Dermis microvascular lymphatic vessel endothelial cell (primary cell): ENCODE measurements around the gene TRPV5. TPM values are rescaled to one million over a fixed set of nuclear protein-coding genes. Genes with fewer than 3 reads are reported as not detected.
"Not testable (repeated sequence)": the region's sequence is repeated elsewhere in the genome, so short reads cannot be mapped to it uniquely, and the experiment has no call there.

Source experiments
- DNase-seq, 2 donors: peaks; one replicate each; pipeline versions ENCODE4 v3.0.0 to v3.0.0-alpha.2; 2010; ENCODE audit warnings: low read depth in 2 of 2
- total RNA-seq: library from RNA; depleted of rRNA; stranded (reverse); fragments of >200 nt; gene quantifications from 2 replicates; pipeline ENCODE4 v1.2.1, GENCODE V29; 2014

The TRPV5 gene
- total RNA-seq = not detected in 2 replicates

DNA sequence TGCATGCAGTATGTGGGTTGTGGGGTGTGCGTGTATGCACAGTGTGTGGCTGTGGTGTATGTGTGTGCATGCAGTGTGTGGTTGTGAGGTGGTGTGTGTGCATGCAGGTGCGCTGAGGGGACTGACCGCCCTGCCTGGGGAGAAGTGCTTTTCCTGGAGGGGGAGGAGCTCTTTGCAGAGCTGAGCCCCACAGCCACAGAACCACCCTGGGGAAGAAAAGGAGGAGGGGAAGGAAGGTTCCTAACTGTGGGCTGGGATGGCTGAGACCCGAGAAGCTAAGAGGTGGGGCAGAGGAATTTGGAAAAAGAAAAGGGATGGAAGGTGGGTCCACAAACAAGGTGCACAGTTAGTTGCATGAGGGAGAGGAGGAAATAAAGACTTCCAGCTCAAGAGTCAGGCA lies at the start of gene TRPV5:
TSS of gene TRPV5 (minus strand) at position 123 of the 400 bp plus-strand sequence. CDS start 287 bp downstream, outside the sequence.
- no peak for DNase-seq

DNA sequence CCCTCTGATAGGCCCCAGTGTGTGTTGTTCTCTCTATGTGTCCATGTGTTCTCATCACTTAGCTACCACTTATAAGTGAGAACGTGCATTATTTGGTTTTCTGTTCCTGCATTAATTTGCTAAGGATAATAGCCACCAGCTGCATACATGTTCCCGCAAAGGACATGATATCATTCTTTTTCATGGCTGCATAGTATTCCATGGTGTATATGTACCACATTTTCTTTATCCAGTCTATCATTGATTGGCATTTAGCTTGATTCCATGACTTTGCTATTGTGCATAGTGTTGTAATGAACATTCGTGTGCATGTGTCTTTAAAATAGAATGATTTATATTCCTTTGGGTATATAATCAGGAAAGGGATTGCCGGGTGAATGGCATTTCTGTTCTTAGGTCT lies 44.9 kb upstream of the TRPV5 start:
- not testable (repeated sequence) for DNase-seq

- no peak for DNase-seq
Observed at GRCh38 chr7:142974626-142975025, 41.1 kb upstream of the TRPV5 start.

GRCh38 chr7:142969183-142969582 lies 35.6 kb upstream of the TRPV5 start:
- DNase-seq = no peak

GRCh38 chr7:142968229-142968628 lies 34.7 kb upstream of the TRPV5 start:
- no peak for DNase-seq

DNA sequence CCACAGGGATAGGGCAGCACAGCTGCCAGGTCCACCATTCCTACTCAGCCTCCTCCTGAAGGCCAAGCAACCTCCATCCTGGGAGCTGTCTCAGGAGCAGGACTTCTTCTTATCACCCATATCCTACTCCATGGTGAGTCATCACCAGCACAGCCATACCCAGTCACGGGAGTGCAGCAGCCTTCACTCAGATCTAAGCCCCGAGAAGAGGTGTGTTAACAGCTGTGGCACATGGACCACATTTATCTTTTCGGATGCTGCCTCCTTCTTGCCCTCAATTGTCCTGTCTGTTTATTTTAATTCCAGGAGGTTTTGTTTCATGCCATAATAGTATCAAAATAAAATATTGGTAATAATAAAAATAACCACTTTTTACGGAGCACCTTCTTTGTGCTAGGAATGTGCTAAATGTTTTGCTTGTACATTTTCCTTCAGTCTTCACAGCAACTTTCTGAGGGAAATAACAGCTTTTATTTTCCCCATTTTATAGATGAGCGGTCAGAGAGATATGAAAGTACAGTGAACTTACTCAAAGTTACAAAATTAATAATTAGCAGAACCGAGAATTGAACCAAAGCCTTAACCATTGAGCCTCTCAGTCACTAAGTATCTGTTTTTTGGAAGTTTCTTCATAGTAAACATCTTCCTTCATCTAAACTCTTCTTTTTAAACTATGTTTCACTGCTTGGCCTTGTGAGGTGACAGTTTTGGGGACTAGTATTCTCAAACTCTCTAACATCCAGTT lies 31.1 kb upstream of the TRPV5 start:
- no peak for DNase-seq

- DNase-seq = no peak
Observed at GRCh38 chr7:142963993-142964392, 30.4 kb upstream of the TRPV5 start.

GRCh38 chr7:142962991-142963390 lies 29.4 kb upstream of the TRPV5 start:
- DNase-seq = no peak

GRCh38 chr7:142961973-142962926 lies 28.7 kb upstream of the TRPV5 start, which contains the start of gene KEL:
TSS of gene KEL (minus strand) at chr7:142962363. CDS start at chr7:142962206, 157 bp downstream.
- no peak for DNase-seq

GRCh38 chr7:142961595-142961972 lies 28.0 kb upstream of the TRPV5 start:
- no peak for DNase-seq

DNA sequence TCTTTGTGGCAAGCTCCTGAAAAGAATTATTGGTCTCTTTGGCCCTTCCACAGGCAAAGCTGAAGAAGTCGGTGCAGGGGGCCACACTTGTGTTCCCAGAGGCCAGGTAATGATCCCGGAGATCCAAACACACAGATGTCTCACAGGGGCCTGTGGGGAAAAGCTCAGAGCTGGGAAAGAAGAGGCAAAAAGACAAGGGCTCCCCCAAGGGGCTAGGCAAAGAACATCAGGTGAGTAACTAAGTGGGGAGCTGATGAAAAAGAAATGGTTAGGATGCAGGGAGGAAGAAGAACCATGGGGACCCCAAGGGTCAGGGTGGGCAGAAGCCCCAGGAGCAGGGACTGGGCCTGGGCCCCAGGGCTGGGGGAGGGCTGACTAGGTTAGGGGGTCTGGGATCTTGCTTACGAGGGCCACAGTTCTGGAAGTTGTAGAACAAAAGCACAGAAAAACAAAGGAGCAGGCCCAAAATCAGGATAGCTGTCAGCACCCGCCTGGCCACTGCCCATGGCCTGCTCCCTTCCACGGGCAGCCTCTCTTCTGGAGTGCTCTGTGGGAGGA lies 27.5 kb upstream of the TRPV5 start:
- DNase-seq = no peak

GRCh38 chr7:142959202-142959601 lies 25.7 kb upstream of the TRPV5 start:
- no peak for DNase-seq

GRCh38 chr7:142957723-142958122 lies 24.2 kb upstream of the TRPV5 start:
- no peak for DNase-seq

GRCh38 chr7:142956951-142957623 lies 23.5 kb upstream of the TRPV5 start:
- DNase-seq = no peak

DNA sequence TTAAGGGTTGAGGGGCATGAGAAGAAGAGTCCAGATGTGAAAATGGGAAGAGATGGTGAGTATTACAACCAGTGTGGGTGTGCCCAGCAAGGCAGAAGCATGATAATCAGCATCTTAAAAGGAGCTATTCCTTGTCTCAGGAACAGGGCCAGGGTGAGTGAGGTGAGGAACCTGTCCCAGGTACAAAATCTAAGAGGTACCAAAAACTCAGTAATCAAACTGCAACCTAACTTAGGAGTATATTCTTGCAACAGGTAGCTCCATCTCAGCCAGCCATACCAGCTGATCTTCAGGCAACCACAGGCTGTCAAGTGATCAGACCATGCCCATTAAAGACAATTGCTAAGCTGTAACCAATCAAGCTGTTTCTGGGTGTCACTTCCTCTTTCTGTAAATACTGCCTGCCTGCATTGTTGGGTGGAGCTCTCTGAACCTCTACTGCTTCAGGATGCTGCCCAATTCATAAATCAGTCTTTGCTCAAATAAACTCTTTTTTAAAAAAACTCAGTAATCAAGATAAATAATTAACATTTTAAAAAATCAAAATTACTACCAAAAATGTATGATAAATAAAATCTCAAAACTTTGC lies 21.2 kb upstream of the TRPV5 start:
- no peak for DNase-seq

DNA sequence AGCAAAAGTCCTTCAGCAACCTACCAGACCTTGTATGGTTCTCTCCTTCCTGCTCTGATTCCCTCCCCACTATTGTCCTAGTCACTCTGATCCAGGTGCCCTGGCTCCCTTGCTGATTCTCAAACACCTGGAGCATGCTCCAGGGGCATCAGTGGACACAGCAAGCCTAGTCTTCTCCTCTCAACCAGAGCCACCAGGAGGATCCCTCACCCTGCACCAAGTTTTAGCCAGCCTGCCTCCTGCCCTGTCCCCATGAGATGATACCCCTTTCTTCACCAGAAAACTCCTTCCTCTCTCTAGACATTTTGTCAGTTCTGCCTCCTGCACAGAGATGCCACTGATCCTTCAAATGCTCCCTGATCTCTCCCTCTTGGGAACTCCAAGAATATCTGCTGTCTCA lies 16.7 kb upstream of the TRPV5 start:
- no peak for DNase-seq

- no peak for DNase-seq
Observed at GRCh38 chr7:142948603-142949002, 15.1 kb upstream of the TRPV5 start.

DNA sequence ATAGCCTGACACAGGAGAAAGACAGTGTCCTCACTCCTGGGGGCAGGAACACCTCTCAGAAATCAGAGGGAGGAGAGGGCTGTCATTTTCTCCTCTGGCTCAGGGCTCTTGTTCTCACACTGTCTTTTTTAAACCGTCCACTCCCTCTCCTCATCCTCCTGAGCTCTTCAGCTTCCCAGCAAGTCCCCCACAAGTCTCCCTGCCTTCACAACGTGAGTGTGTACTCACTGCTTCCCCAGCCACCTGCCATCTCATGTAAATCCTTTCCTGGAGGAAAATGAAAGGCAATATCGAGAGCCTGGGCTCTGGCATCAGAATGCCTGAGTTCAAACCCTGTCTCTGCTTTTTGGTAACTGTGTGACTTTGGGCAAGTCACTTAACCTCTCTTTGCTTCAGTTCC lies 11.5 kb upstream of the TRPV5 start:
- no peak for DNase-seq

DNA sequence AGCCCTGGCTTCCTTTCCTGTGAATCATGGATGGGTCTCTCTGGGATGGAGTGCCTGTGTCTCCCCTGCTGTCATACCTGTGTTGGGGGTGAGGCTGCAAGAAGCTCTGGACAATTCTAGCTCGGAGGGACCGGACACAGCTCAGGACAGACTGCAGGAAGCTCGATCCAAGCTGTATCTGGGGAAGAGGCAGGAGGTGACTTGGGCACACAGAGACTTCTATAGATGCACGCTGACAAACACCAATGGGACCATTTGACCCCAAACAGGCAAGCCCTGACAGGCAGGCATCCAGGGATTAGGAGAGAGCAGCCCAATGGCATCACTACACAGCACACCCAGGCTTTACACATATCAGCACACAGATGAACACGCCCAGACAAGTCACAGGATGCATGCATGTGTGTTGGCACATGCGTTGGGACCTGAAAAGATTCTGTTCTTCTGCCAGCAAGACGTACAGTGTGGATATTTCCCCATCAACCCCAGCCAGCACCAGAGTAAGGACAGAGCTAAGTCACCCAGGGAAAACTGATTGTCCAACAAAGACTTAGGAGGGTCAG lies 10.2 kb upstream of the TRPV5 start:
- DNase-seq = no peak

DNA sequence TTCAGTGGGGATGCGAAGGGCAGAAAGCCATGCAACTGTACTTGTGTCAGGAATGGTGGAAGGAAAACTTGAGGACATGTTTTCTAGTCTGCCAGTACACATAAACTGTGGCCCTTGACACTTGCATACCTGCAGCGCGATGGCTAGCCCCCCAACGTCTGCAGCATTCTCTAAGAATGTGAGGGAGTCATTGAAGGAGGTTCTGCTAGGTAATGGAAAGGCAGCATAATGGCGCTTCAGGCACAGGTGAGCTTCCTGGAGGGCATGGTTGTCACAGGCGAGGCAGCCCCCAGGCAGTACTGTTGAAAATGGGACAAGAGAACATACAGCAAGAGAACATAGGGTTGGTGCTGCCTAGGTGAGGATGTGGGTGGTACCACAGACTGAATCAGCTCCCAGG lies 9.2 kb upstream of the TRPV5 start:
- DNase-seq = no peak

- no peak for DNase-seq
Observed at GRCh38 chr7:142941541-142941940, 8.0 kb upstream of the TRPV5 start.
